Kidney (tissue), 14 donors: ENCODE measurements around the gene PARK7. TPM values are rescaled to one million over a fixed set of nuclear protein-coding genes. Genes with fewer than 3 reads are reported as not detected.
A peak's percentile ranks its signal among the peaks of the same experiment; 100 is the strongest.

ENCODE experiments used
- DNase-seq, 5 donors: peaks; one replicate each; pipeline ENCODE4 v3.0.0-alpha.2; 2013 to 2020
- FAIRE-seq: peaks from 2 replicates; lab custom pipeline; 2012; peaks lifted over from hg19 to GRCh38; lab: Jason Lieb, UNC
- H3K27ac ChIP-seq, 2 donors: one replicate each; pipeline ENCODE4 v1.7.0; 2013; ENCODE audit warnings: low read depth in 2 of 2, low read length in 2 of 2, inconsistent platforms in 1 of 2
- H3K27me3 ChIP-seq: one replicate; pipeline ENCODE4 v1.7.1; 2013; ENCODE audit warnings: low read length, inconsistent platforms; ENCODE audit not compliant: control insufficient read depth, insufficient read depth
- H3K36me3 ChIP-seq, 3 donors: one replicate each; pipeline versions ENCODE4 v1.7.0 to v1.7.1; 2013; ENCODE audit warnings: low read length in 3 of 3, control low read depth in 1 of 3, inconsistent platforms in 1 of 3; ENCODE audit not compliant: insufficient read depth in 3 of 3, control insufficient read depth in 2 of 3
- H3K4me1 ChIP-seq, 3 donors: one replicate each; pipeline versions ENCODE4 v1.7.0 to v1.7.1; 2013; ENCODE audit warnings: low read length in 3 of 3, inconsistent platforms in 1 of 3, low read depth in 1 of 3; ENCODE audit not compliant: control insufficient read depth in 2 of 3, insufficient read depth in 2 of 3
- H3K4me3 ChIP-seq, 3 donors: one replicate each; pipeline versions ENCODE4 v1.7.0 to v1.8.1; 2013; ENCODE audit warnings: low read length in 3 of 3, control low read depth in 1 of 3, inconsistent platforms in 1 of 3
- H3K9ac ChIP-seq, 3 donors: one replicate each; pipeline versions ENCODE4 v1.7.0 to v1.7.1; 2013; ENCODE audit warnings: low read length in 3 of 3, control low read depth in 1 of 3, inconsistent platforms in 1 of 3
- H3K9me3 ChIP-seq, 3 donors: one replicate each; pipeline versions ENCODE4 v1.7.0 to v1.7.1; 2013; ENCODE audit warnings: low read length in 3 of 3, control low read depth in 1 of 3, inconsistent platforms in 1 of 3; ENCODE audit not compliant: control insufficient read depth in 2 of 3, insufficient read depth in 1 of 3
- CTCF ChIP-seq: IDR thresholded peaks from 3 replicates; pipeline ENCODE4 v1.5.1; 2012; ENCODE audit warnings: mild to moderate bottlenecking, moderate library complexity, borderline replicate concordance; ENCODE audit not compliant: insufficient read depth; ENCODE audit errors: extremely low read depth
- intact Hi-C: fragments of 100-400 bp; cut with DNase I; formaldehyde crosslinking; loops from one replicate; pipeline ENCODE4 v1.11.1; 2022
- polyA plus RNA-seq: library from polyadenylated mRNA; stranded (reverse); fragments of 350-450 nt; fragmentation: Illumina TruSeq; extraction: RNeasy Lipid Tissue Mini Kit (QIAGEN cat#74804); gene quantifications from one replicate; pipeline ENCODE4 v1.2.3, GENCODE V29; 2014; ENCODE audit warnings: low read depth, low replicate concordance; ENCODE audit not compliant: insufficient read depth
- total RNA-seq: library from RNA; stranded (reverse); fragmentation: NEBNext Ultra II Directional; extraction: Animal tissue kit (Norgen Biotek cat#: 25700); gene quantifications from one replicate; pipeline ENCODE4 v1.2.1, GENCODE V29; 2021
- donor health status: control.
- donor health status: control.
- donor health status: control.
- donor health status: control.
- donor health status: control.
- donor health status: DM: yes; HTN: yes; CAD: no.
- donor health status: Normal renal cell carcinoma (clear cell type).

The PARK7 gene
- total and polyA plus RNA-seq, 2 donors from 2014 or later, result 239 to 481 TPM

GRCh38 chr1:8031176-8031785 is 69.8 kb downstream of the PARK7 start:
- FAIRE-seq (peak; percentile 91), DNase-seq (peak in 1 of 5 donors; percentile 71)
- Histone ChIP-seq H3K27me3 (peaks cover 2% of the 10 kb centered on the region), H3K4me1 (peaks cover 8 to 11% (median 10%) of the 10 kb centered on the region in 3 donors), H3K9me3 (no peaks in the 10 kb centered on the region), H3K9ac (no peak overlapping the region), H3K27ac (no peak overlapping the region), H3K36me3 (peaks cover 0 to 2% (median 0%) of the 10 kb centered on the region in 3 donors), H3K4me3 (no peak overlapping the region)
- intact Hi-C loops, result no loop called here
- TF ChIP-seq CTCF, result peak; percentile 67

- intact Hi-C loops, result no loop called here
- no peak for TF ChIP-seq CTCF
- no peak for FAIRE-seq
- no peak overlapping the region for H3K27ac ChIP-seq
- H3K9me3 ChIP-seq, result no peaks in the 10 kb centered on the region
- no peaks in the 10 kb centered on the region for H3K27me3 ChIP-seq
- peaks cover 5 to 7% (median 6%) of the 10 kb centered on the region in 3 donors for H3K4me1 ChIP-seq
- no peaks in the 10 kb centered on the region for H3K36me3 ChIP-seq
- H3K4me3 ChIP-seq, result no peak overlapping the region
- no peak overlapping the region for H3K9ac ChIP-seq
- DNase-seq, result no peak
Observed at GRCh38 chr1:8032366-8032910, 70.9 kb downstream of the PARK7 start.

GRCh38 chr1:8033322-8033721 is 71.8 kb downstream of the PARK7 start:
- no peak overlapping the region for H3K4me3 ChIP-seq
- FAIRE-seq, result no peak
- no peak overlapping the region for H3K27ac ChIP-seq
- intact Hi-C loops, result no loop called here
- peaks cover 0 to 2% (median 0%) of the 10 kb centered on the region in 3 donors for H3K4me1 ChIP-seq
- no peak for DNase-seq
- no peaks in the 10 kb centered on the region for H3K36me3 ChIP-seq
- no peak overlapping the region for H3K9ac ChIP-seq
- H3K27me3 ChIP-seq, result no peaks in the 10 kb centered on the region
- H3K9me3 ChIP-seq, result no peaks in the 10 kb centered on the region
- no peak for TF ChIP-seq CTCF

Other genes starting within 250 kb of the PARK7 start
- gene VAMP3, start 190.4 kb upstream of the PARK7 start, total RNA-seq, result 93.8 TPM
- gene VAMP3, start 190.4 kb upstream of the PARK7 start, polyA plus RNA-seq, result 69.7 TPM
- 23.8 TPM for gene PER3, start 177.4 kb upstream of the PARK7 start, total RNA-seq
- 5.1 TPM for gene PER3, start 177.4 kb upstream of the PARK7 start, polyA plus RNA-seq
- gene UTS2, start 108.6 kb upstream of the PARK7 start, total RNA-seq, result 0.72 TPM
- not detected for gene UTS2, start 108.6 kb upstream of the PARK7 start, polyA plus RNA-seq
- 0.54 TPM for gene TNFRSF9, start 20.9 kb upstream of the PARK7 start, total RNA-seq
- not detected for gene TNFRSF9, start 20.9 kb upstream of the PARK7 start, polyA plus RNA-seq
- 71.3 TPM for gene ERRFI1, start 64.6 kb downstream of the PARK7 start, total RNA-seq
- gene ERRFI1, start 64.6 kb downstream of the PARK7 start, polyA plus RNA-seq, result 25.0 TPM